Hippocampal formation (tissue), 2 donors: ENCODE measurements around the gene GRIN2A.

Experiments used
- DNase-seq, 2 donors: peaks; one replicate each; lab custom pipeline; 2025; lab: John Stamatoyannopoulos, UW

GRIN2A gene

DNA sequence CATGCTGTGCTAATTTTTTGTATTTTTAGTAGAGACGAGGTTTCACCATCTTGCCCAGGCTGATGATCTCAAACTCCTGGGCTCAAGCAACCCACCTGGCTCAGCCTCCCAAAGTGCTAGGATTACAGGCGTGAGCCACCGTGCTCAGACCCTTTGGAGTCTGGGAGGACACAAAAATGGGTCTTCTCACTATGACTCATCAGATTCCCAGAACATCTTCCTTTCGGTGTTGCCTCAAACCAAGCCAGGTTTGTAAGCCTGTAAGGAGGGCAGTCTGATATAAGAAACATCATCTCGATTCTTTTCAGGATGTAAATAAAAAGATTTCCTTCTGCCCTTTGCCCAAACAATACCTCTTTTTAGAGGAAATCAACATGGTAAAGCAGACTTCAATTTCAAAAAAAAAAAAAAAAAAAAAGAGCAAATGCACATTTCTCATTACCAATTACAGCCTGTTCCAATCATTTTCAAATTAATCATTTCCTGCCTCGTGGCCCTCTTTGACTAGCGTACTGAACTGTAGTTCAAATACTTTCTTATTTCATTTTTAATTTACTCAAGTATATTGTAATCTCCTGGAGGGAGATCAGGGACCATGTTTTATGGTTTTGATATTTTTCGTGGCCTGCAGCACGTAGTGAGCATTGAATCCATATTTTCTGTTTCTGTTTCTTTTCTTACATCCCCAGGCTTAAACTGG, 409.6 kb downstream of the GRIN2A start:
- no peak for DNase-seq

DNA sequence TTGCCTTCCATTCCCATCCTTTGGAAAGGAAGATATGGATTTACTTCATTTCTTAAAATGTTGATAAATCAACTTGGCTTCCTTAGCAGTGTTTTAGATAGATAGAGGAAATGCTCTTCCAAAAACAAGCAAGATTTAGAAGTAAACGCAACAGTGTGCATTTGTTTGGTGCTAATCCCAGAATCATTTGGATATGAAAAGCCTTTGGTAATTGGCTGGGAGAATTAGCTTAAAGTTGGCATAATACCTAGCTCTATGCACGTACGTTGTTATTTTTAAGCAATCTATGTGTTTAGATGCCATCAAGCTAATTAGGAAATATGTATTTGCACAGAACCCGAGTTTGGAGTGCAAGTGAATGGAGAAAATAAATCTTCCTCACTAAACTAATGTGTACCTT, 415.3 kb downstream of the GRIN2A start:
- no peak for DNase-seq

DNA sequence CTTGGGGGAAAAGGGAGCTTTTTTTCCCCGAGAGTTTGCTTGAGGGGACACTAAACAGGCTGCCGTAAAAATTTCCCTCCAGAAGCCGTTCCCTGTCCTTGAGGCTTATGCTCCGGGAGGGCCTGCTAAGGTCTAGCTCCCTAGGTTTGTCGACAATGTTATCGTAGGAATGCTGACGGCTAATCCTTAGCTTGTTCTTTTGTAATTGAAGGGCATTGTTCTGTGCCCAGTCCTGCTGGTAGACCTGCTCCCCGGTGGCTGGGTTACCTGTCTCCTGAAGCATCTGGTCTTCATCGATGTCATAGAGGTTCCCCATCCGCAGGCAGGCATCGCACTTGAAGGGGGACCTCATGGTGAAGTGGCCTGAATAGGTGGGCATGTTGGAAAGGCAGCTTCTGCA, 418.7 kb downstream of the GRIN2A start:
- no peak for DNase-seq

DNA sequence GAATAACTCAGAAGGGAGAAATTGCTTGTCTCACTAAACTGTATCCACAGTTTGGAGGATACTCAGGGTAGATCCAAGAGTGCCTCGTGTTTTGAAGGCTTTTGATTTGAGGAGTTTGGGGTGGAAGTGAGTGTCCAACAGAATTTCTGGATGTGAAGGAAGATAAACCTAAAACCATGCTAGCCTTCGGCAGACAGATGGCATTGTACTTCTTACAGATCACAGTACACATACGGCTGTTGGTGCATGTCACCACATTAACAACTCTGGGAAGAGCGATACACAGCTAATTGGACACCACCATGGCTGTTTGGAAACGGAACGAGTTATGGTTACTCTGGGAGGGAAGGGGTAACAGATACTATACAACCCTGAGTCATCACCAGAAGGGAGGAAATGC, 420.4 kb downstream of the GRIN2A start:
- DNase-seq, result peak in 1 of 2 donors; percentile 43

DNA sequence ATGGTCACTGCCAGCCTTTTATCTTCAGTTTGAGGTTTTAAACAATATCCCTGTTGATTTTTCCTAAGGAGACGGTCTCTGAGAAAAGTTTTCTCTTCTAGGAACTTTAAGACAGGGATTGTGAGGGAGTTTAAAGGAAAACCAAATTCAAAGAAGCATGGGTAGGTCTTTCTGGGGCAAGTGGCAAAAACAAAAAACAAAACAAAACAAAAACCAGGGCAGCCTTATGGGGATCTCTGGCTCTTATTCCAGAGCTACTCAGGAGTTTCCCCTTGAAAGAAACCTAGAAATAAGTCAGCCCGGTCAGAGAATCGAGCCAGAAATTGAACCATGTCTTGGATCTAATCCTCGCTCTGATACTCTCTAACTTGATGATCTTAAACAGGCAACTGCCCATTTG, 424.5 kb downstream of the GRIN2A start:
- no peak for DNase-seq

DNA sequence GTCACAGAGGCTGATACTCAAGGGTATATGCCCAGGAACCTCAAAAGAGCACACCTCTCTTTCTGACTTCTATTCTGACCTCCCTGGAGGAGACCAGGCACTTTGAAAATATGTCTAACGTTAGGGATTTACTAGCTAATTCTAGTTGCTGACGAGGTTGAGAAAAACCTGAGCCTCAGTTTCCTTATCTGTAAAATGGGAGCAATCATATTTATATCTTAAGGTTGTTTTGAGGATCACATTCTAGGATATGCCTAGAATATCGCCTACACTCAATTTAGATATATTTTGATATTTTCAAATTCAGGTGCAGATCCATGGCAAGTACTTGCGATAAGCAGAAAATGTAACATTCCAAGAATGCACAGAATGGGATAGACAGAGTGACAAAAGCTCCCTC, 425.8 kb downstream of the GRIN2A start:
- no peak for DNase-seq

DNA sequence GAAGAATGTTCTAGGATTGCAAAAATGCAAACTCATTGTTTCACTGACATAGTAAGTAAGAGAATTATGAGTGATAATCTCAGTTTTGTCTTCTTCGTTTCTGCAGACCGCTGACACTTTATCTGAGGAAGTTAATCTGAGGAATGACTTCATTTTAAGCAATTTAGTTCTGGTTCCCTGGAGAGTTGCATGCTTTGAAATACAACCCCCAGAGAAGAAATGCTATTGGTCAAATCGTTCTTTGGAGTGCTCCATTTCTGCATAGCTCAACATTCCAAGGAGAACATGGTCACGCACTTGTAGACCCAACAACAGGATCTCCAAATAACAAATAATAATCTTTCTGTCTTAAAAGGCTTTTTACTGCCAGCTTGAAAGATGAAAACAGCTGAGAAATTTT, 427.1 kb downstream of the GRIN2A start:
- no peak for DNase-seq

DNA sequence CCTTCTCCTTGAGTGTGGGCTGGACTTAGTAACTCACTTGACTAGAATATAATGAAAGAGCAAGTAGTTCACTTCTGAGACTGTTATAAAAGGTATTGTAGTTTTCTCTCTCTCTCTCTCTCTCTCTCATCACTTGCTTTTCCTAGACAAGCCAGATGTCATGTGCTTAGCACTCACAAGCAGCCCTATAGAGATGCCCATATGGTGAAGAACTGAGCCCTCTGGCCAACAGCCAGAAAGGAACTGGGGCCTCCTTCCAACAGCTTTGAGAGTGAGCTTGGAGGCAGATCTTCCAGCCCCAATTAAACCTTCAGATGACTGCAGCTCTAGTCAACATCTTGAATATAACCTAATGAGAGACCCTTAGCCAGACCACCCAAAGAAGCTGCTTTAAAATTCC, 440.5 kb downstream of the GRIN2A start:
- no peak for DNase-seq

DNA sequence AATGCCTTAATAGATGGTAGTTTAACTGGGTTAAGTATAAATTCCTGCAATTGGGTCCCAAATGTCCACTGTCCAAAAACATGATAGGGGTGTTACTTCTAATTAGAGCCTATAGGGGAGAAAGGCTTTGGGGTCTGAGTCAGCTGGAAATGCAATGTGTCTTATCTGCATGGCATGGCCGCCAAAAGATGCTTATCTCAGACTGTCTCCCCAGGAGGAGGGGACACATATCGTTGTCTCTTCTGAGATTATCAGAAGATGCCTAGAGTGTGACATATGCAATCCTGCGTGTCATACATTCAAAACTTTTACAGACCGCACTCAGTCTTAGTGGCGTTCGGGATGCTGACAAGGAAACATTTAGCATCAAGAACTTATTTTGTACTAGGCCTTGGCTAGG, 442.9 kb downstream of the GRIN2A start:
- no peak for DNase-seq

DNA sequence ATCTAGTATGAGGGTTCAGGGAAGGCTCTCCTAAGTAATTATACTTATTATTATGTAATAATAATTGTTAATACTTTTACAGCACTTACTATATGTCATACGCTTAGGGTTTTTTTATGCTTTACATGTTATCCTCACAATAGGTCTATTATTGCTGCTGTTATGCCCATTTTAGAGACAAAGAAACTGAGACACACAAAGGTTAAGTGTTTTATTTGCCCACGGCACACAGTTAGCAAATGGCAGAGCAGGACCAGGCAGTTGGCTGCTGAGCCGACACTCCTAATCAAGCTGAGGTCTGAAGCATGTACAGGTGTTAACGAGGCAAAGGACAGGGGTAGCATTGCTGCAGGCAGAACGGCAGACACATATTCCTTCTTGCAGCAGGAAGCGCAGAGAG, 443.5 kb downstream of the GRIN2A start:
- no peak for DNase-seq

DNA sequence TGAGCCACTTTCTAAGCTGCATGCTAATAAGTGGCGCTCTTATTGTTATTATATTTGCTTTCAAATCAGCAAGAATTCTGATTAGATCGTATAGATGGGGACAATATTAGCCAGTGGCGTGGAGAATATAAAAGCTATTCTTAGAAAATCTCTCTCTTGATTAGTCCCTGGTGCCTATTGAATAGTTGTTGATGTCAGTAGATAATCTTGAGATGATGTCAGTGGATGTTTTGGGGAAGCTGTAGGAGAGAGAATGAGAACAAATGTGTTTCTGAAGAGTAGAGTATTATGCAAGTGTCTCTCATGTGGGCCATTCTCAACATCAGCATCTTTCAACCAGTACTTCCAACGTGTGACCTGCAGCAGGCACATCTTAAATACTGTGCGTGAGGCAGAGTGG, 445.7 kb downstream of the GRIN2A start:
- no peak for DNase-seq

DNA sequence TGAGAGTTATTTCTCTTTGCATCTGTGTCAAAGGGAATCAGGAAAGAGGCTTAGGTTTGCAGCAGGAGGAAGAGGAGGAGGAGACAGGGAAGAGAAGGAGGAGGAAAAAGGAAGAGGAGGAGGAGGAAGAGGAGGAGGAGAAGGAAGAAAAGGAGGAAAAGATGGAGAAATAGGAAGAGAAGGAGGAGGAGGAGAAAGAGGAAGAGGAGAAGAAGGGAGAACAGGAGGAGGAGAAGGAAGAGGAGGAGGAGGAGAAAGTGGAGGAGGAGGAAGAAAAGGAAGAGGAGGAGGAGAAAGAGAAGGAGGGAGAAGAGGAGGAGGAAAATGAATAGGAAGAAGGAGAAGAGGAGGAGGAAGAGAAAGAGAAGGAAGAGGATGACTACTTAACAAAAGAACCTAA, 459.1 kb downstream of the GRIN2A start:
- no peak for DNase-seq

DNA sequence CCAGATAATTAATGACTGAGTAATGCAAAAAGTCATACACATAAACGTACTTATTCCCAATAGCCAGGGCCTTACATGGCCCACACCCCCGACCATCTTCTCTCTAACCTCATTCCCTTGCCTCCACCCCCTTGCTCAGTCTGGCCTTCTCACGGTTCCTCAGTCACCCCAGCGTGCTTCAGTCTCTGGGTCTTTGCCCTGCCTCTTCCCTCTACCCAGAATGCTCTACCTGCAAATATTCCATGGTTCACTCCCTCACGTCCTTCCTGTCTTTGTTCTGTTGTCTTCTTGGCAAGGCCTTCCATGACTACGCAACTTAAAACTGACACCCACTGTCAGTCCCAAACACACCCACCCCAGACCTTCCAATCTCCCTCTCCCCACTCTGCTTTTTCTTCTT, 468.3 kb downstream of the GRIN2A start:
- DNase-seq, result no peak

DNA sequence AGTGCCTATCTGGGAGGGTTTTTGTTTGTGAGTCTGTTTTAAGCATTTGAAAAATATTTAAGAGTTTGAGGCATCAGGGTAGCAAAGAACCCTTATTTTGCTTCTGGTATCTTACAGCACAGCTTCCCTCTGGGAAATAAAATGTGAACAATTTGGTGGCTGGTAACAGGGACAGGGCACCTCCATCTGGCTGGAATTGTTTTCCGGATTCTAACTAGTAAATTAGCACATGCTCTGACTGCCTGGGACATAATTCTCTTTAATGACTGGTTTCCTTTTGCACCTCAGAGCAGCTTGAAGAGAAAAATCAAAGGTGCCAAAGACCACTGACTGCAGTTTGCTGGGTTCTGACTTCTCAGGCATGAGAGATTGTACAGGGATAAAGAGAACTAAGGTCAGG, 469.1 kb downstream of the GRIN2A start:
- DNase-seq, result no peak

DNA sequence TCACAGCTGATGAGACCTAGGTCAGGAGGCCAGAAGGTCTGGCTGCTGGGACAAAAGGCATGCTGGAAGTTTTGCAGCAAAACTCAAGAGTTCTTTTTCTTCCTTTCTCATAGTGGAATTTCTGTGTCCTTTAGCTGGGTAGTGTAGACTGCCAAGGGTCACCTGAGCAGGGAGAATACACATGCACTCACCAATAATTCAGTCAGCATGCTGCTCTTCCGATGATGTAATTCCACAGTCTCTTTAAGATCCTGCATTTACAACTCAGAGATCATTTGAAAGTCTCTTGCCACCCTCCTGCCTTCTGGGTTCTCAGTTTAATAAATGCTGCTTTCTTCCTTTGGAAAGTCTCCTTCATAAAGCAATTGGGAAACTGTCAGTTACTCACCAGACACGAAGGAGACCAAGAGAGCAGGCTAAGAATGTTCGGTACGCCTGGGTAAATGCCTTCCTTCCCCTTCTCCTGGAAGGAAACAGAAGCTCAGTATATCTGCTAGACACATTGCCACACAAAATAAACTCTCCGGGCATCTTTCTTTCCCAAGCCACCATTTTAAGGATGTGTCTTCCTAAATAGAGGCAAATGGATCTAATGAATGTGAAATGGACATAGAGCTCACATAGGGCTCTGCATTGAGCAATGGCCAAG, 473.1 kb downstream of the GRIN2A start:
- DNase-seq, result no peak

DNA sequence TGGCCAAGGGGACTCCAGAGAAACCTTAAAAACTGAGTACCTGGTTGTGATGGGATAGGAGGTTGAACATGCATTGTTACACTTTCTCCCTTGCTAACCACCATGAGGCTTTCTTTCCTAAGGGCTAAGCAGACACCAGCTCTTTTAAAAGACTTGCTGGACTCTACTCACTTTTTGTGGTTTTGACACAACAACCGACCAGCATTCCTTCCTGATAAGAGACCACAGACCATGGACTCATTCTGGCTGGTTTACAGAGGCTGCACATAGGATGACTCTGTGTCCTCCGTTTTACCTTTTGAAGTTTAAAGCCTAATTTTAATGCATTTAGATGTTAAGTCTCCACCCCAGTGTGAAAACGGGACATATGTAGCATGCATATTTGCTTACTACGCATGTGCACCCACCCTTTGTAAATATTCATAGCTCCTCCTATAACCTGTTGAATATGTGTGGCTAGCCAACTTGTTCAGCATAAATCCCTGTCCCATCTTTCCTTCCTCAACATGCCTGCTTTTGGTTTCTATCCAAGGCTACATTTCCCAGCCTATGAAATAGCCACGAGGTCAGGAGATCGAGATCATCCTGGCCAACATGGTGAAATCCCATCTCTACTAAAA, 475.9 kb downstream of the GRIN2A start:
- DNase-seq, result no peak

DNA sequence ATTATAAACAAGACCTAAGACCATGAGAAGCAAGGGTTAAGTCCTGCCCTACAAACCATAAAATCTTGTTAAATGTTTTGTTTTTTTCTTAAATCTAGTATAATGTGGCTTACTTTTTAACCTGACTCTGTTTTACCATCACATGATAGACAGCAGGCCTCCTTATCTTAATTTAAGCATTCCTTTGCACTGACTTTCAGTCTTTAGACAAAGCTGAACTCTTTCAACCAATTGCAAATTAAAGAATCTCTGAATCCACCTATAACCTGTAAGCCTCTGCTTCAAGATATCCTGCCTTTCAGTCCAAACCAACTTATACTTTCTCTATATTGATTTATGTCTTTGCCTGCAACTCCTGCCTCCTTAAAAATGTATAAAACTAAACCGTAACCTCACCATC, 478.5 kb downstream of the GRIN2A start:
- no peak for DNase-seq
